Astrocyte (in vitro differentiated cells and primary cell): ENCODE measurements around the gene ATXN7L3. TPM values are rescaled to one million over a fixed set of nuclear protein-coding genes. Genes with fewer than 3 reads are reported as not detected.

Experiments
- DNase-seq: peaks from one replicate; pipeline ENCODE4 v3.0.0-alpha.2; 2010; ENCODE audit warnings: low read depth
- FAIRE-seq: peaks from 2 replicates; lab custom pipeline; 2011; peaks lifted over from hg19 to GRCh38; lab: Jason Lieb, UNC
- H2AFZ ChIP-seq: 2 replicates; pipeline ENCODE4 v1.6.0; 2012; ENCODE audit warnings: low read depth, low read length, inconsistent platforms
- H3K27ac ChIP-seq: 2 replicates; pipeline ENCODE4 v1.5.1; 2011; ENCODE audit warnings: low read depth, low read length, inconsistent platforms
- H3K27me3 ChIP-seq: 2 replicates; pipeline ENCODE4 v1.6.0; 2011; ENCODE audit warnings: low read length, inconsistent platforms; ENCODE audit not compliant: insufficient read depth
- H3K36me3 ChIP-seq: 2 replicates; pipeline ENCODE4 v1.5.1; 2011; ENCODE audit warnings: low read length, inconsistent platforms; ENCODE audit not compliant: insufficient read depth
- H3K4me1 ChIP-seq: 2 replicates; pipeline ENCODE4 v1.5.1; 2011; ENCODE audit warnings: low read length, inconsistent platforms; ENCODE audit not compliant: insufficient read depth
- H3K4me2 ChIP-seq: 2 replicates; pipeline ENCODE4 v1.6.0; 2012; ENCODE audit warnings: low read length, inconsistent platforms
- H3K4me3 ChIP-seq: 2 replicates; pipeline ENCODE4 v1.5.1; 2011; ENCODE audit warnings: low read depth, mild to moderate bottlenecking, low read length, inconsistent platforms; ENCODE audit not compliant: insufficient read depth
- H3K79me2 ChIP-seq: 2 replicates; pipeline ENCODE4 v1.6.0; 2012; ENCODE audit warnings: mild to moderate bottlenecking, low read length, inconsistent platforms; ENCODE audit not compliant: insufficient read depth
- H3K9ac ChIP-seq: 2 replicates; pipeline ENCODE4 v1.6.0; 2012; ENCODE audit warnings: mild to moderate bottlenecking, low read length, inconsistent platforms
- H3K9me3 ChIP-seq: 2 replicates; pipeline ENCODE4 v1.5.1; 2012; ENCODE audit warnings: low read depth, mild to moderate bottlenecking, low read length, inconsistent platforms; ENCODE audit not compliant: insufficient read depth
- H4K20me1 ChIP-seq: 2 replicates; pipeline ENCODE4 v1.6.0; 2012; ENCODE audit warnings: low read length, inconsistent platforms; ENCODE audit not compliant: insufficient read depth
- H3K27ac Mint-ChIP-seq: one replicate; pipeline ENCODE4 v1.8.0; 2021; ENCODE audit warnings: mild to moderate bottlenecking, mixed read lengths; ENCODE audit not compliant: unreplicated experiment
- H3K27me3 Mint-ChIP-seq: one replicate; pipeline ENCODE4 v1.8.0; 2021; ENCODE audit warnings: low read depth, mixed read lengths; ENCODE audit not compliant: unreplicated experiment
- H3K36me3 Mint-ChIP-seq: one replicate; pipeline ENCODE4 v1.8.0; 2021; ENCODE audit warnings: low read depth, mixed read lengths; ENCODE audit not compliant: unreplicated experiment
- H3K4me1 Mint-ChIP-seq: one replicate; pipeline ENCODE4 v1.8.0; 2021; ENCODE audit warnings: low read depth, mixed read lengths; ENCODE audit not compliant: unreplicated experiment
- H3K4me3 Mint-ChIP-seq: one replicate; pipeline ENCODE4 v1.8.0; 2021; ENCODE audit warnings: mild to moderate bottlenecking, moderate library complexity, mixed read lengths; ENCODE audit not compliant: unreplicated experiment
- H3K9me3 Mint-ChIP-seq: one replicate; pipeline ENCODE4 v1.8.0; 2021; ENCODE audit warnings: mild to moderate bottlenecking, mixed read lengths; ENCODE audit not compliant: unreplicated experiment
- EZH2 ChIP-seq: IDR thresholded peaks from 2 replicates; pipeline ENCODE4 v1.6.1; 2012; ENCODE audit warnings: mild to moderate bottlenecking, low read length, inconsistent platforms; ENCODE audit not compliant: insufficient read depth
- total RNA-seq: library from RNA; stranded (reverse); gene quantifications from 2 replicates; pipeline ENCODE4 v1.2.1, GENCODE V29; 2021
- TF ChIP-seq, protein P1 (sequence below): IDR thresholded peaks from 2 replicates; pipeline ENCODE4 v1.5.1; 2011; ENCODE audit warnings: low read depth, mild to moderate bottlenecking, inconsistent platforms, low read length, moderate library complexity; ENCODE audit not compliant: insufficient read depth

The ATXN7L3 gene
- total RNA-seq, 1 donor from 2014 or later, result 87.0 TPM

- no peak overlapping the region for H3K4me2 ChIP-seq
- H3K4me3 Mint-ChIP-seq, result no peak overlapping the region
- FAIRE-seq, result no peak
- no peaks in the 10 kb centered on the region for H3K79me2 ChIP-seq
- TF ChIP-seq, protein P1, sequence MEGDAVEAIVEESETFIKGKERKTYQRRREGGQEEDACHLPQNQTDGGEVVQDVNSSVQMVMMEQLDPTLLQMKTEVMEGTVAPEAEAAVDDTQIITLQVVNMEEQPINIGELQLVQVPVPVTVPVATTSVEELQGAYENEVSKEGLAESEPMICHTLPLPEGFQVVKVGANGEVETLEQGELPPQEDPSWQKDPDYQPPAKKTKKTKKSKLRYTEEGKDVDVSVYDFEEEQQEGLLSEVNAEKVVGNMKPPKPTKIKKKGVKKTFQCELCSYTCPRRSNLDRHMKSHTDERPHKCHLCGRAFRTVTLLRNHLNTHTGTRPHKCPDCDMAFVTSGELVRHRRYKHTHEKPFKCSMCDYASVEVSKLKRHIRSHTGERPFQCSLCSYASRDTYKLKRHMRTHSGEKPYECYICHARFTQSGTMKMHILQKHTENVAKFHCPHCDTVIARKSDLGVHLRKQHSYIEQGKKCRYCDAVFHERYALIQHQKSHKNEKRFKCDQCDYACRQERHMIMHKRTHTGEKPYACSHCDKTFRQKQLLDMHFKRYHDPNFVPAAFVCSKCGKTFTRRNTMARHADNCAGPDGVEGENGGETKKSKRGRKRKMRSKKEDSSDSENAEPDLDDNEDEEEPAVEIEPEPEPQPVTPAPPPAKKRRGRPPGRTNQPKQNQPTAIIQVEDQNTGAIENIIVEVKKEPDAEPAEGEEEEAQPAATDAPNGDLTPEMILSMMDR, result no peak
- no peak for TF ChIP-seq EZH2
- H3K4me1 ChIP-seq, result peaks cover 15% of the 10 kb centered on the region
- no peaks in the 10 kb centered on the region for H3K9me3 ChIP-seq
- no peak overlapping the region for H3K9ac ChIP-seq
- no peak overlapping the region for H3K4me3 ChIP-seq
- H3K27me3 Mint-ChIP-seq, result no peaks in the 10 kb centered on the region
- H3K36me3 ChIP-seq, result no peaks in the 10 kb centered on the region
- H3K4me1 Mint-ChIP-seq, result peaks cover 10% of the 10 kb centered on the region
- H3K27ac Mint-ChIP-seq, result no peak overlapping the region
- no peaks in the 10 kb centered on the region for H3K27me3 ChIP-seq
- H3K27ac ChIP-seq, result no peak overlapping the region
- DNase-seq, result no peak
- no peaks in the 10 kb centered on the region for H3K9me3 Mint-ChIP-seq
- H4K20me1 ChIP-seq, result no peaks in the 10 kb centered on the region
- no peaks in the 10 kb centered on the region for H3K36me3 Mint-ChIP-seq
- no peak overlapping the region for H2AFZ ChIP-seq
Observed at GRCh38 chr17:44236444-44236991, 36.8 kb upstream of the ATXN7L3 start.

DNA sequence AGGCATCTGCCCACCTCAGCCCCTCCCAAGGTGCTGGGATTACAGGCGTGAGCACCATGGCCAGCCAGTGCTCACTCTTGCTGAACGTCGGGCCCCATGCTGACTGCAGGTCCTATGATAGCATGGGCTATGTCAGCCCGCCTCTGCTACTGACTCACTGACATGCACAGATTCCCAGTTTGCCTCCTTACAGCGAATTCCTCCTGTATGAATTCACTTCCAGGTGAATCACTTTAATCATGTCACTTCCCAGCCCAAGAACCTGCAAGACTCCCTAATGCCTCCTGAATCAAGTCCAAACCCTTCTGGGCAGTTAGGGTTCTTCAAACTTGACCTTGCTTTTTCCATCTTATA lies 35.9 kb upstream of the ATXN7L3 start:
- Histone ChIP-seq H3K4me2 (peak overlapping the region; percentile 73), H3K4me1 (peaks cover 15% of the 10 kb centered on the region), H3K9me3 (no peaks in the 10 kb centered on the region), H3K4me3 (no peak overlapping the region), H3K79me2 (no peaks in the 10 kb centered on the region), H3K27ac (peak overlapping the region; percentile 68), H3K27me3 (no peaks in the 10 kb centered on the region), H3K9ac (peak overlapping the region; percentile 60), H4K20me1 (no peaks in the 10 kb centered on the region), H2AFZ (no peak overlapping the region), H3K36me3 (no peaks in the 10 kb centered on the region)
- Mint-ChIP-seq H3K9me3 (no peaks in the 10 kb centered on the region), H3K36me3 (no peaks in the 10 kb centered on the region), H3K4me3 (no peak overlapping the region), H3K4me1 (peaks cover 10% of the 10 kb centered on the region), H3K27ac (no peak overlapping the region), H3K27me3 (peaks cover 3% of the 10 kb centered on the region)
- no peak for TF ChIP-seq EZH2
- TF ChIP-seq, protein P1, result no peak
- peak; percentile 81 for DNase-seq
- no peak for FAIRE-seq

DNA sequence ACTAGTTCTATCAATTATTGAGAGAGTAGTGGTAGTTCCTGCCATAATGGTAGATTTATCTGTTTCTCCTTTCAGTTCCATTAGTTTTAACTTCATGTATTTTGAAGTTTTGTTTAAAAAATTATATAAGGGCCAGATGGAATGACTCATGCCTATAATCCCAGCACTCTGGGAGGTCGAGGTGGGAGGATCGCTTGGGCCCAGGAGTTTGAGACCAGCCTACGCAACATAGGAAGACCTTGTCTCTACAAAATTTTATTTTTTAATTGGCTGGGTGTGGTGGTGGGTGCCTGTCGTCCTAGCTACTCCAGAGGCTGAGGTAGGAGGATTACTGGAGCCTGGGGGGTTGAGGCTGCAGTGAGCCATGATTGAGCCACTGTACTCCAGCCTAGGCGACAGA lies 33.9 kb upstream of the ATXN7L3 start:
- Histone ChIP-seq H4K20me1 (no peaks in the 10 kb centered on the region), H3K9me3 (no peaks in the 10 kb centered on the region), H2AFZ (no peak overlapping the region), H3K36me3 (no peaks in the 10 kb centered on the region), H3K9ac (no peak overlapping the region), H3K4me1 (peaks cover 15% of the 10 kb centered on the region), H3K27ac (no peak overlapping the region), H3K4me3 (no peak overlapping the region), H3K27me3 (no peaks in the 10 kb centered on the region), H3K4me2 (no peak overlapping the region), H3K79me2 (no peaks in the 10 kb centered on the region)
- no peak overlapping the region for H3K4me3 Mint-ChIP-seq
- no peak for DNase-seq
- peaks cover 10% of the 10 kb centered on the region for H3K4me1 Mint-ChIP-seq
- TF ChIP-seq, protein P1, result no peak
- TF ChIP-seq EZH2, result no peak
- no peak for FAIRE-seq
- no peaks in the 10 kb centered on the region for H3K36me3 Mint-ChIP-seq
- peaks cover 12% of the 10 kb centered on the region for H3K27me3 Mint-ChIP-seq
- peaks cover 4% of the 10 kb centered on the region for H3K9me3 Mint-ChIP-seq
- no peak overlapping the region for H3K27ac Mint-ChIP-seq
